NCI-H1930 (cell line): ENCODE data around the gene ACOXL.

Experiments
- DNase-seq, 2 experiments: peaks; one replicate each; lab custom pipeline; 2025; lab: John Stamatoyannopoulos, UW

The ACOXL gene

GRCh38 chr2:110828330-110828729, 96.0 kb downstream of the ACOXL start:
- DNase-seq, result no peak

- no peak for DNase-seq
These were observed 97.2 kb downstream of the ACOXL start for GRCh38 chr2:110829413-110830146.

- DNase-seq, result no peak
These were observed 100.4 kb downstream of the ACOXL start for GRCh38 chr2:110832740-110833139.

- no peak for DNase-seq
These were observed 101.9 kb downstream of the ACOXL start for GRCh38 chr2:110834134-110834827.

GRCh38 chr2:110836671-110837070, 104.3 kb downstream of the ACOXL start:
- DNase-seq, result no peak

GRCh38 chr2:110837446-110838409, 105.4 kb downstream of the ACOXL start:
- DNase-seq, result no peak

- no peak for DNase-seq
These were observed 106.4 kb downstream of the ACOXL start for GRCh38 chr2:110838657-110839384.

- no peak for DNase-seq
These were observed 108.1 kb downstream of the ACOXL start for GRCh38 chr2:110840508-110840907.

- DNase-seq, result no peak
These were observed 109.7 kb downstream of the ACOXL start for GRCh38 chr2:110842048-110842447.

- no peak for DNase-seq
These were observed 111.1 kb downstream of the ACOXL start for GRCh38 chr2:110843496-110843895.

- no peak for DNase-seq
These were observed 111.7 kb downstream of the ACOXL start for GRCh38 chr2:110843959-110844510.

GRCh38 chr2:110847651-110848050, 115.3 kb downstream of the ACOXL start:
- no peak for DNase-seq

- no peak for DNase-seq
These were observed 115.7 kb downstream of the ACOXL start for GRCh38 chr2:110848071-110848470.

GRCh38 chr2:110848519-110849030, 116.2 kb downstream of the ACOXL start:
- DNase-seq, result no peak

GRCh38 chr2:110851531-110851930, 119.2 kb downstream of the ACOXL start:
- no peak for DNase-seq

GRCh38 chr2:110852051-110852450, 119.7 kb downstream of the ACOXL start:
- DNase-seq, result no peak

- no peak for DNase-seq
These were observed 120.3 kb downstream of the ACOXL start for GRCh38 chr2:110852541-110853263.

- DNase-seq, result peak in 1 of 2 experiments; percentile 5
These were observed 121.1 kb downstream of the ACOXL start for GRCh38 chr2:110853516-110853915.

- no peak for DNase-seq
These were observed 121.6 kb downstream of the ACOXL start for GRCh38 chr2:110853948-110854347.

- no peak for DNase-seq
These were observed 122.1 kb downstream of the ACOXL start for GRCh38 chr2:110854355-110855081.
